HK-2 (cell line): ENCODE measurements around the gene TREH.
"Not testable (repeated sequence)": the region's sequence is repeated elsewhere in the genome, so short reads cannot be mapped to it uniquely, and the experiment has no call there.

Source experiments
- DNase-seq: peaks from one replicate; pipeline ENCODE4 v3.0.0-alpha.2; 2018; ENCODE audit not compliant: unreplicated experiment

Gene TREH, protein sequence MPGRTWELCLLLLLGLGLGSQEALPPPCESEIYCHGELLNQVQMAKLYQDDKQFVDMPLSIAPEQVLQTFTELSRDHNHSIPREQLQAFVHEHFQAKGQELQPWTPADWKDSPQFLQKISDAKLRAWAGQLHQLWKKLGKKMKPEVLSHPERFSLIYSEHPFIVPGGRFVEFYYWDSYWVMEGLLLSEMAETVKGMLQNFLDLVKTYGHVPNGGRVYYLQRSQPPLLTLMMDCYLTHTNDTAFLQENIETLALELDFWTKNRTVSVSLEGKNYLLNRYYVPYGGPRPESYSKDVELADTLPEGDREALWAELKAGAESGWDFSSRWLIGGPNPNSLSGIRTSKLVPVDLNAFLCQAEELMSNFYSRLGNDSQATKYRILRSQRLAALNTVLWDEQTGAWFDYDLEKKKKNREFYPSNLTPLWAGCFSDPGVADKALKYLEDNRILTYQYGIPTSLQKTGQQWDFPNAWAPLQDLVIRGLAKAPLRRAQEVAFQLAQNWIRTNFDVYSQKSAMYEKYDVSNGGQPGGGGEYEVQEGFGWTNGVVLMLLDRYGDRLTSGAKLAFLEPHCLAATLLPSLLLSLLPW

GRCh38 chr11:118679483-118679882 is at the start of gene TREH:
TSS of gene TREH (minus strand) at chr11:118679650. CDS start at chr11:118679627, 23 bp downstream.
- DNase-seq, result no peak

GRCh38 chr11:118728112-118728511 is 48.7 kb upstream of the TREH start:
- DNase-seq, result not testable (repeated sequence)

- not testable (repeated sequence) for DNase-seq
Observed at GRCh38 chr11:118727721-118728066, 48.2 kb upstream of the TREH start.

DNA sequence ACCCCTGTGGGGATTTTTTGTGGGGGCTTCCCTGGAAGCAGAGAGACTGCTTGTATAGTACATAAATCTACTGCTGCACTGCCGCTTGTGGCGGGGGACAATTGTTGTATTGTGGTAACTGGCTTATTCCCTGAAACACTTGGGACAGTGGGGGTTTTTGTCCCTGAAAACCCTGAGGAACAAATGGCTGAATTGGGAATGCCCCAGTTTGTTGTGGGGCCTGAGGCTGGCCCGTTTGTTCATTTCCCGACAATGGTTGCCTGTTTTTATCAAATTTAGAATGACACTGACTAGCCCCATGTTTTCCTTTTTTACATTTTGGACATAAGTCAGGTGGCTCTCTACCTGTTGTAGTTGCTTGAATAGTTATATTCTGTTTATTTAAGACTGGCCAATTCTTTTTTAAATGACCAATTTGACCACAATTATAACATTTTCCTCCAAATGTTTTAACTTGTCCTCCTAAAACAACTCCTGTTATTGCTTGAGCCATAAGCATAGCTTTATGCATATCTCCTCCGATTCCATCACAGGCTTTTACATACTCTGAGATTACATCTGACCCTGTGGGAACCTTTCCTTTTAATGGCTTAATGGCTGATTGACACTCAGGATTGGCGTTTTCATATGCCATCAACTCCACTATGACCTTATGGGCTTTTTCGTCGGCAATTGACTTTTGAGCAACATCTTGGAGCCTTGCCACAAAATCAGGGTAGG is 47.7 kb upstream of the TREH start:
- DNase-seq, result not testable (repeated sequence)

DNA sequence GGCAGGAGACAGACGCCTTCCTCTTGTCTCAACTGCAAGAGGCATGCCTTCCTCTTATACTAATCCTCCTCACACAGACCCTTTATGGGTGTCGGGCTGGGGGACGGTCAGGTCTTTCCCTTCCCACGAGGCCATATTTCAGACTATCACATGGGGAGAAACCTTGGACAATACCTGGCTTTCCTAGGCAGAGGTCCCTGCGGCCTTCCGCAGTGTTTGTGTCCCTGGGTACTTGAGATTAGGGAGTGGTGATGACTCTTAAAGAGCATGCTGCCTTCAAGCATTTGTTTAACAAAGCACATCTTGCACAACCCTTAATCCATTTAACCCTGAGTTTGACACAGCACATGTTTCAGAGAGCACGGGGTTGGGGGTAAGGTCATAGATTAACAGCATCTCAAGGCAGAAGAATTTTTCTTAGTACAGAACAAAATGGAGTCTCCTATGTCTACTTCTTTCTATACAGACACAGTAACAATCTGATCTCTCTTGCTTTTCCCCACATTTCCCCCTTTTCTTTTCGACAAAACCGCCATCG is 42.1 kb upstream of the TREH start:
- not testable (repeated sequence) for DNase-seq

- not testable (repeated sequence) for DNase-seq
Observed at GRCh38 chr11:118720740-118721139, 41.3 kb upstream of the TREH start.

GRCh38 chr11:118720078-118720477 is 40.6 kb upstream of the TREH start:
- DNase-seq, result not testable (repeated sequence)

DNA sequence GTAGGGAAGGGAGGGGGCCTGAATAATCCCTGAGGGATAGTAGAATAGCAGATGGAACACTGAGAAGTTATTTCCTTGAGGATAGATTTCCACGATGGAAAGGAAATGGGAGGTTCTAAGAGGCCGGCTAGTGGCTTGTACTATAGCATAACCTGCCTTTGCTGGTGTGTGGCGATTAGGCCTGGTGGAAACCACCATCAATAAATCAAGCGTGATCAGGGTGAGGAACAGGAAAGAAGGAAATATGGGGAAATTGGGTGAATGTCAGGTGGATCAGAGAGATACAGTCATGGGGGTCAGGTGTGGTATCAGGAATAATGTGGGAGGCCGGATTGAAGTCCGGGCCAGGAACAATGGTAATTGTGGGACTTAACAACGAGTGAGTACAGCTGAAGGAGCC is 39.1 kb upstream of the TREH start:
- not testable (repeated sequence) for DNase-seq

DNA sequence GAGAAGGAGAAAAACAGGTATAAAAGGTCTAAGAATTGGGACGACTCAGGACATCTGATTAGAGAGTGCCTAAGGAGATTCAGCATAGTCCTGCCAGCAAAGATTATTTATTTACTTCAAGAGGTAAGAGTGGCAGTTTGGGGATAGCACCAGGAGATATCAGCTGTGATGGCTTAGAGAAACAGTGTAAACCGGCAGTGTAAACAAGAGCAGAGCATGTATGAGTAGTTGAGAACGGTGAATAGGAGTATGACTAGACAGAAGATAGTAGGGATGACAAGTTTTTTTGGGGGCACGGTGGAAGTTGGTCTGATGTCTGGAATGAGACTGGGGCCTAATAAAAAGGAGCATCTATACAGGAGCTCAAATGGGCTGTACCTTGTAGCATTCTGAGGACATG is 38.3 kb upstream of the TREH start:
- DNase-seq, result not testable (repeated sequence)

- not testable (repeated sequence) for DNase-seq
Observed at GRCh38 chr11:118717221-118717620, 37.8 kb upstream of the TREH start.

DNA sequence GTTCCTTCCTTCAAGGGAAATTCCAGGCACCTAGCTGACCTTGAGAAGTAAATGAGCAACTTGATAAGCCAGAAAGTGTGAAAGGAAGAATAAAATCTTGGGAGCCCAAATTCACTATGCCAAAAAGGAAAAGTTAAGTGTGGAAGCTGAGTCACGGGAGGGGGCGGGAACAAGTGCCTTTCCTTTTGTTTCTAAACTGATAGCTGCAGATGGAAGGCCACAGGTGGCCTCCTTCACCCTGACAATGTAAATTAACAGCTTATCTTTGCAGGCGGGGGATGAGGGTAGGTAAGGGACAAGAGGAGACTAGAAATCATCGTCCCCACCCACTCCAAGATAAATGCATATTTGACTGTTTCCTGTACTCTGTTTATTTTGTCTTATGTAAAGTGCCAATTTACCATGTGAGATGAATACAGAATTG is 36.4 kb upstream of the TREH start:
- no peak for DNase-seq

DNA sequence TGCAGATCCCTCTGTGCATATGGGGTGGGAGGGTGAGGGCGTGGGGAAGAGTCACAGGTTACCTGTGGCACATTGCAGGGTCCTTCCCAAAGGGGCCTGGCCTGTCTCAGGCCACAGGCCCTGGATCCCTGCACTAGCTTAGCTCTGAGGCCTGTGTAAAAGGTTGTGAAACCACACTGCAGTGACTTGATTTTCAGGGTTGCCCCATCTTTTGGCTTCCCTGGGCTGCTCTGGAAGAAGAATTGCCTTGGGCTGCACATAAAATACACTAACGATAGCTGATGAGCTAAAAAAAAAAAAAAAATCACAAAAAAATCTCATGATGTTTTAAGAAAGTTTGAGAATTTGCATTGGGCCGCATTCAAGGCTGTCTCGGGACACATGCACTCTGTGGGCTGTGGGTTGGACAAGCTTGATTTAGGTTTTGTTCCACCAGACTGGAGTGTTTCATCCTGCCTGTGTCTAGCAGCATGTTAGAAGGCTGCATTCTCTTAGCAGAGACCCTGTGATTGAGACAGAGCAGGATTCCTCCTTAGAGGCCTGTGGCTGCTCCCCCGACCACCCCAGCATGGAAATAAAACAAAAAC is 35.9 kb upstream of the TREH start:
- no peak for DNase-seq

DNA sequence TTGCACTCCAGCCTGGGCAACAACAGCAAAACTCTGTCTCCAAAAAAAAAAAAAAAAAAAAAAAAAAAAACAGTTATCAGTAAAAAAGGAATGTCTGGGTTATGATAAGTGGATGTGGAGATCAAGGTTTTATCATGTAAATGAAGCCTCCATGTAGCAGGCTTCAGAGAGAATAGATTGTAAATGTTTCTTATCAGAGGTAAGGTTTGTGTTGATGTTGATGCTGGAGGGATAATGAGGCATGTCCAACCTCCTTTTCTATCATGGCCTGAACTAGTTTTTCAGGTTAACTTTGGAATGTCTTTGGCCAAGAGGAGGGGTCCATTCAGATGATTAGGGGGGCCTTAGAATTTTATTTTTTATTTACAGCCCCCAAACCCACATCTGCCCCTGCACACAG is 35.4 kb upstream of the TREH start:
- DNase-seq, result no peak

DNA sequence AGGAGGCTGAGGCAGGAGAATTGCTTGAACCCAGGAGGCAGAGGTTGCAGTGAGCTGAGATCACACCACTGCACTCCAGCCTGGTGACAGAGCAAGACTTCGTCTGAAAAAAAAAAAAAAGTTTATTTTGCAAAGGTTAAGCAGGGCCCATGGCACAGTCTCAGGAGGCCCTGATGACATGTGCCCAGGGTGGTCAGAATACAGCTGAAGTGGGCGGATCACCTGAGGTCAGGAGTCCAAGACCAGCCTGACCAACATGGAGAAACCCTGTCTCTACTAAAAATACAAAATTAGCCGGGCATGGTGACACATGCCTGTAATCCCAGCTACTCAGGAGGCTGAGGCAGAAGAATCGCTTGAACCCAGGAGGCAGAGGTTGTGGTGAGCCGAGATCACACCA is 35.0 kb upstream of the TREH start:
- not testable (repeated sequence) for DNase-seq

DNA sequence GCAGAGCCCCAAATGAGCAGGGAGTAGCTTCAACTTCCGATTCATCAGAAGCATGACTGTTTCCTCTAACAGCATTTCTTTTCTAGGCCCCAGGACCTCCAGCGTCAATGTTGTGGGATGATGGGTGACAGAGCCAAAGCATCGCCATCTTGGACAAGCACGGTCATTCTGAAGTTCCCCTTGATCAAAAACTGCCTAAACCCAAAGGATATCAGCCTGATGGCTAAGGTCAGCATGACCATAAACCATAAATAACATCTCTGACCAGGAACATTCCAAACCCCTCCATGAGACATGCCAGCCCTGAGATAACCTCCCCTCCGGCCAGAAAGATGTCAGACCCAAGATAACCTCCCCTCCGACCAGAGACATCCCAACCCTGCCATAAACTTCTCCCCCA is 28.8 kb upstream of the TREH start:
- DNase-seq, result no peak

DNA sequence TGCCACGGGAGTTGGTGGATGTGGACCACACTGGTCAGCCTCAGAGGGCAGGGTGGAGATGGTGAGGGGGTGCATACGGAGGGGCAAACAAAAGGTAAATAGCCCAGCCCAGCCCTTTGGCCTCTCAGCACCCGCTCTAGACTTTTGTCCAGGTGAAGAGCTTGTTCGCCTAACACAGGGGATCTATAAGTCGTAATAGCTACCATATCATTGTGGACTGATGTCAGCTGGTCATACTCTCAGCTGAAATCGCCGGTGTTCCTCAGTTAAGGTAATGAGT is 27.0 kb upstream of the TREH start:
- DNase-seq, result no peak

DNA sequence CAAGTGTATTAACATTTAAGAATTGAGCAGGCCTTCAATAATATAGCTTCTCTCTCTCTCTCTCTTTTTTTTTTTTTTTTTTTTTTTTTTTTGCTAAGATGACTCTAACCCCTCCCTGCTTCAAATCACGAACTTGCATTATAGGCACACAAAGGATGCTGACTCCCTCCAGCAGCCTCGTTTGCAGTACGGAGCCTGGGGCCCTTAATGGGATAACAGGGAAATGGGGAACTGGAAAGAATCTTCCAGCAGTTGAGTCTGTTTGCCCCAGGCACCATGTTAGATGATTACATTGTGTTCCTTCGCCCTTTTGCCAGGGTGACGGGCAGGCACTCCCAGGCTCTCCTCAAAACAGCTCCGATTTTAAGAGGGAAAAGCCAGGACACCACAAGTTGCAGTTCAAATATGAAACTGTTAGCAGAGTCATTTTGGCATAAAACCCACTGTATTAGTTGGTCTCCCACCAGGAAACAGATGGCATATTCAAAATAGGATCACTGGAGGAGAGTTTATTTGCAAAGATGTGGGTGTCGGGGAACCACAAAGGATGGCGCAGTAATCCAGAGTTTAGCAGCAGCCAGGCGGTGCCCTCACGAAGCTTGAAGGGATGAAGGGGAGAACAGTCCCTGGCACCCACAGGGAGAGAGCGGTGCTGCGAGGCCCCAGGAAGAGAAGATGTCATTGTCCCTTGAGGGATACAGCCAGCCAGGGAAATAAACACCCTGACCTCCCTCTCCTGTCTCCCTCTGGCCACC is 26.5 kb upstream of the TREH start:
- DNase-seq, result no peak

GRCh38 chr11:118705111-118705741 is 25.8 kb upstream of the TREH start:
- DNase-seq, result no peak

DNA sequence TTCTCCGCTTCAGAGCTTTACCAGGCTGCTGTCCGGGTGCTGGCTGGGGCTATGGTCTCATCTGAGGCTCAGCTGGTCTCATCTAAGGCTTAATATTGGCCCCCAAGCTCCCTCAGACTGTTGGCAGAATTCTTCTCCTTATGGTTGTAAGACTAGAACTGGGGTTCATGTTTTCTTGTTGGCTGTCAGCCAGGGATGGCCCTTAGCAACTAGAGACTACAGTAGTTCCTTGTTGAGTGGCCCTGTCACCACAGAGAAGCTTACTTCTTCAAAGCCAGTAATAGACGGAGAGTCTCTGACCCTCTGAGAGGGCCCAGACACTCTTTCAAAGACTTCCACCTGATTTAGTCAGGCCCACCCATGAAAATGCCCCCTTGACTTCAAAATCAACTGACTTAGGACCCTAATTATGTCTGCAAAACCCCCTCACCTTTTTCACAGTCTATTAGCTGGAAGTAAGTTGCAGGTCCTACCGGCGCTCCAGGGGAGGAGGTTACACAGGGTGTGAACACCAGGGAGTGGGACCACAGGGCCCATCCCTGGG is 24.2 kb upstream of the TREH start:
- DNase-seq, result no peak

- DNase-seq, result no peak
Observed at GRCh38 chr11:118699506-118700220, 20.2 kb upstream of the TREH start.
